ENCODE results near the gene SLC25A33. TPM values are rescaled to one million over a fixed set of nuclear protein-coding genes. Genes with fewer than 3 reads are reported as not detected.

Gene SLC25A33
- total RNA-seq (1 to 10 TPM; 2.8 to 6.2 (median 4.4) TPM), total RNA-seq (5.6 to 57.9 (median 18.0) reads per million in 29 experiments)
- 2.7 TPM for total RNA-seq (2013)

GRCh38 chr1:9539165-9539828 lies at the start of gene SLC25A33:
SLC25A33 (plus strand) TSS chr1:9539465; CDS start chr1:9539692, 227 bp downstream.
- ChIA-PET POLR2A (interaction anchor here in 1 of 2 donors (0.5 kb wide), 1 partner anchor 23 kb away, joined by 16 read pairs; no protein-coding TSS in a partner anchor), CTCF (interaction anchor here in 1 of 2 donors (0.5 kb wide), 1 partner anchor 48 kb away, joined by 5 read pairs; no protein-coding TSS in a partner anchor)
- no peaks in the 10 kb centered on the region for H3K27me3 Mint-ChIP-seq
- H3K4me1 Mint-ChIP-seq = peaks cover 31 to 35% (median 33%) of the 10 kb centered on the region in 3 donors
- WGBS (ENCODE audit: insufficient coverage) = under 1% methylated on average over 91 of the region's 92 CpGs
- ATAC-seq (replicated peaks in 1 of 4) (peak; percentile 97 to 99 (median 98)), DNase-seq (peak; percentile 82 to 98 (median 92))
- Histone ChIP-seq H3K36me3 (ENCODE audit: control insufficient read depth in 2 of 2, extremely low read depth in 1 of 2, insufficient read depth in 1 of 2, low read length in 1 of 2) (no peaks in the 10 kb centered on the region), H3K9me3 (no peaks in the 10 kb centered on the region), H3K27me3 (replicated peaks in 1 of 2; ENCODE audit: control insufficient read depth in 2 of 2, extremely low read depth in 1 of 2, insufficient read depth in 2 of 2, low read length in 1 of 2) (no peaks in the 10 kb centered on the region), H3K27ac (ENCODE audit: low read length) (peak within 1 kb of the TSS; percentile 65), H3K4me1 (ENCODE audit: control insufficient read depth in 1 of 2, extremely low read depth in 1 of 2, insufficient read depth in 2 of 2, low read length in 2 of 2) (peaks cover 5 to 20% of the 10 kb centered on the region in 2 experiments), H3K4me3 (ENCODE audit: control insufficient read depth in 1 of 2, extremely low read depth in 1 of 2, low read length in 1 of 2) (peak within 1 kb of the TSS; percentile 52 to 61)
- H3K27ac Mint-ChIP-seq = peak within 1 kb of the TSS; percentile 69 to 83
- H3K36me3 Mint-ChIP-seq = no peaks in the 10 kb centered on the region
- no peaks in the 10 kb centered on the region for H3K9me3 Mint-ChIP-seq
- peak within 1 kb of the TSS; percentile 85 to 89 (median 87) for H3K4me3 Mint-ChIP-seq

- H3K27me3 ChIP-seq (replicated peaks in 1 of 2; ENCODE audit: control insufficient read depth in 2 of 2, extremely low read depth in 1 of 2, insufficient read depth in 2 of 2, low read length in 1 of 2) = peaks cover 0 to 26% of the 10 kb centered on the region in 2 experiments
- no peak overlapping the region for H3K4me3 Mint-ChIP-seq
- CTCF ChIA-PET = interaction anchor here (0.5 to 2.3 kb wide), 13 partner anchors 9 to 512 kb away, joined by 3 to 16 read pairs (median 3); no protein-coding TSS in a partner anchor
- peaks cover 3 to 8% (median 4%) of the 10 kb centered on the region in 3 donors for H3K4me1 Mint-ChIP-seq
- POLR2A ChIA-PET = no interaction called here
- ATAC-seq (replicated peaks in 1 of 4) (peak; percentile 60 to 69 (median 66)), DNase-seq (peak; percentile 22 to 86 (median 71))
- WGBS (ENCODE audit: insufficient coverage) = 36% methylated on average over 20 of the region's 20 CpGs
- no peak overlapping the region for H3K4me3 ChIP-seq (ENCODE audit: control insufficient read depth in 1 of 2, extremely low read depth in 1 of 2, low read length in 1 of 2)
- H3K9me3 ChIP-seq = no peaks in the 10 kb centered on the region
- peaks cover 0 to 9% of the 10 kb centered on the region in 2 experiments for H3K4me1 ChIP-seq (ENCODE audit: control insufficient read depth in 1 of 2, extremely low read depth in 1 of 2, insufficient read depth in 2 of 2, low read length in 2 of 2)
- H3K27me3 Mint-ChIP-seq = peaks cover 0 to 13% of the 10 kb centered on the region in 2 donors
- peak overlapping the region in 1 of 2 donors; percentile 46 for H3K27ac Mint-ChIP-seq
- no peaks in the 10 kb centered on the region for H3K36me3 ChIP-seq (ENCODE audit: control insufficient read depth in 2 of 2, extremely low read depth in 1 of 2, insufficient read depth in 1 of 2, low read length in 1 of 2)
- no peaks in the 10 kb centered on the region for H3K9me3 Mint-ChIP-seq
- no peaks in the 10 kb centered on the region for H3K36me3 Mint-ChIP-seq
- H3K27ac ChIP-seq (ENCODE audit: low read length) = no peak overlapping the region
Observed at GRCh38 chr1:9490605-9491339, 48.5 kb upstream of the SLC25A33 start.

GRCh38 chr1:9493326-9493725 lies 45.9 kb upstream of the SLC25A33 start:
- H3K4me3 ChIP-seq (ENCODE audit: control insufficient read depth in 1 of 2, extremely low read depth in 1 of 2, low read length in 1 of 2) = no peak overlapping the region
- Mint-ChIP-seq H3K4me1 (peaks cover 3 to 12% (median 6%) of the 10 kb centered on the region in 3 donors), H3K36me3 (no peaks in the 10 kb centered on the region), H3K27ac (no peak overlapping the region), H3K9me3 (no peaks in the 10 kb centered on the region), H3K4me3 (no peak overlapping the region), H3K27me3 (peaks cover 0 to 9% of the 10 kb centered on the region in 2 donors)
- no peak overlapping the region for H3K27ac ChIP-seq (ENCODE audit: low read length)
- DNase-seq (no peak), ATAC-seq (replicated peaks in 1 of 4) (no peak)
- H3K36me3 ChIP-seq (ENCODE audit: control insufficient read depth in 2 of 2, extremely low read depth in 1 of 2, insufficient read depth in 1 of 2, low read length in 1 of 2) = no peaks in the 10 kb centered on the region
- H3K4me1 ChIP-seq (ENCODE audit: control insufficient read depth in 1 of 2, extremely low read depth in 1 of 2, insufficient read depth in 2 of 2, low read length in 2 of 2) = peaks cover 0 to 9% of the 10 kb centered on the region in 2 experiments
- H3K9me3 ChIP-seq = no peaks in the 10 kb centered on the region
- CTCF ChIA-PET = interaction anchor here in 1 of 2 donors (0.7 kb wide), 1 partner anchor 45 kb away, joined by 4 read pairs; no protein-coding TSS in a partner anchor
- WGBS (ENCODE audit: insufficient coverage) = 96% methylated on average over 4 of the region's 6 CpGs
- peaks cover 0 to 29% of the 10 kb centered on the region in 2 experiments for H3K27me3 ChIP-seq (replicated peaks in 1 of 2; ENCODE audit: control insufficient read depth in 2 of 2, extremely low read depth in 1 of 2, insufficient read depth in 2 of 2, low read length in 1 of 2)
- POLR2A ChIA-PET = no interaction called here

DNA sequence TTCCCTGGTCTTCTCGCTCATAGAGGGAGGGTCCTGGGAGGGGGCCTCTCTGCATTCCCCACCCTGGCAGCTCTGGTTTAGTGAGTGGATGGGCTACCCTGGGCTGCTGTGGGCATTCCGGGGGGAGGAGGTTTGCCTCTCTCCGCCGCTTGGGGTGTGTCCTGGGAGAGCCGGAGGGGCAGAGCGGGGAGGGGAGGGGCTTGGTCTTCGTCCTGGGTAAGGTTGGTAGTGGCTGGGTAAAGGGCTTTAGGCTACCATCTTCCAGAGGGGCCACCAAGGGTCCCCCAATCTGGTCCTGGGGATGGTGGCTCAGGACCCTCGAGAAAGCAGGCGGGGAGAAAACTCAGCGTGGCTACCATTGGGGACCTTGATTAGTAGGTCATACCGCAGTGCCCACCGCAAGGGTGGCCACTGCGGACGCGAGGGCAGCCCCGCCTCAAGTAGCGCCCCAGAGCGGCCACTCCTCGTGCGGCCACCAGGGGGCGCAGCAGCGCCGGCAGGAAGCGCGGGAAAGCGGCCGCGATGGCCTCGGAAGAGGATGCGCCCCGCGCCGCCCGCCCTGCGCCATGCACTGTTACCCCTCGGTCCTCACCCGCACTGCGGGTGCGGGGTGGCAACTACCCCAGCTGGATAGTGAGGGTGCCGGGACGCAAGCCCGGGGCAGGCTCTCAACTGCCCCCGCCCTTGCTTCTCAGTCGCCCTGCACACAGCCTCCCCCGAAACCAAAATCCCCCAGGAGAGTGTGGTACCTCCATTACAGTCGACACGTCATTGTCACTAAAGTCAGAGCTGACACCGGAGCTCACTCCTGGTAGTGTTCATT lies 44.1 kb upstream of the SLC25A33 start:
- peak overlapping the region; percentile 48 to 64 (median 59) for H3K4me3 Mint-ChIP-seq
- WGBS (ENCODE audit: insufficient coverage) = 6% methylated on average over 46 of the region's 48 CpGs
- peaks cover 3 to 12% (median 6%) of the 10 kb centered on the region in 3 donors for H3K4me1 Mint-ChIP-seq

GRCh38 chr1:9495854-9496374 lies 43.4 kb upstream of the SLC25A33 start:
- peaks cover 3 to 12% (median 6%) of the 10 kb centered on the region in 3 donors for H3K4me1 Mint-ChIP-seq
- Histone ChIP-seq H3K4me1 (ENCODE audit: control insufficient read depth in 1 of 2, extremely low read depth in 1 of 2, insufficient read depth in 2 of 2, low read length in 2 of 2) (peaks cover 0 to 9% of the 10 kb centered on the region in 2 experiments), H3K27ac (ENCODE audit: low read length) (no peak overlapping the region), H3K36me3 (ENCODE audit: control insufficient read depth in 2 of 2, extremely low read depth in 1 of 2, insufficient read depth in 1 of 2, low read length in 1 of 2) (no peaks in the 10 kb centered on the region), H3K9me3 (no peaks in the 10 kb centered on the region), H3K27me3 (replicated peaks in 1 of 2; ENCODE audit: control insufficient read depth in 2 of 2, extremely low read depth in 1 of 2, insufficient read depth in 2 of 2, low read length in 1 of 2) (peaks cover 0 to 26% of the 10 kb centered on the region in 2 experiments), H3K4me3 (ENCODE audit: control insufficient read depth in 1 of 2, extremely low read depth in 1 of 2, low read length in 1 of 2) (no peak overlapping the region)
- CTCF ChIA-PET = interaction anchor here (0.6 to 3.0 kb wide), 4 partner anchors 77 to 610 kb away, joined by 3 to 10 read pairs (median 6); no protein-coding TSS in a partner anchor
- ATAC-seq (replicated peaks in 1 of 4) = no peak
- H3K27ac Mint-ChIP-seq = no peak overlapping the region
- WGBS (ENCODE audit: insufficient coverage) = 100% methylated on average over 1 of the region's 8 CpGs
- H3K36me3 Mint-ChIP-seq = no peaks in the 10 kb centered on the region
- no peak for DNase-seq
- POLR2A ChIA-PET = interaction anchor here in 1 of 2 donors (0.6 kb wide), 1 partner anchor 42 kb away, joined by 5 read pairs; no protein-coding TSS in a partner anchor
- no peaks in the 10 kb centered on the region for H3K9me3 Mint-ChIP-seq
- H3K4me3 Mint-ChIP-seq = peak overlapping the region in 1 of 3 donors; percentile 64
- H3K27me3 Mint-ChIP-seq = peaks cover 0 to 16% of the 10 kb centered on the region in 2 donors

More for the DNA sequence above, 44.1 kb upstream of the SLC25A33 start:
- peak overlapping the region; percentile 35 to 53 for H3K4me3 ChIP-seq (ENCODE audit: control insufficient read depth in 1 of 2, extremely low read depth in 1 of 2, low read length in 1 of 2)
- CTCF ChIA-PET = interaction anchor here in 1 of 2 donors (0.6 to 3.0 kb wide), 2 partner anchors 45 to 78 kb away, joined by 3 to 10 read pairs; no protein-coding TSS in a partner anchor
- H3K4me1 ChIP-seq (ENCODE audit: control insufficient read depth in 1 of 2, extremely low read depth in 1 of 2, insufficient read depth in 2 of 2, low read length in 2 of 2) = peaks cover 0 to 9% of the 10 kb centered on the region in 2 experiments
- H3K27me3 Mint-ChIP-seq = peaks cover 0 to 14% of the 10 kb centered on the region in 2 donors
- H3K36me3 ChIP-seq (ENCODE audit: control insufficient read depth in 2 of 2, extremely low read depth in 1 of 2, insufficient read depth in 1 of 2, low read length in 1 of 2) = no peaks in the 10 kb centered on the region
- H3K36me3 Mint-ChIP-seq = no peaks in the 10 kb centered on the region
- DNase-seq (peak; percentile 9 to 81 (median 53)), ATAC-seq (replicated peaks in 1 of 4) (peak; percentile 82 to 89 (median 87))
- H3K9me3 Mint-ChIP-seq = no peaks in the 10 kb centered on the region
- POLR2A ChIA-PET = no interaction called here
- H3K27ac ChIP-seq (ENCODE audit: low read length) = no peak overlapping the region
- no peaks in the 10 kb centered on the region for H3K9me3 ChIP-seq
- no peak overlapping the region for H3K27ac Mint-ChIP-seq
- H3K27me3 ChIP-seq (replicated peaks in 1 of 2; ENCODE audit: control insufficient read depth in 2 of 2, extremely low read depth in 1 of 2, insufficient read depth in 2 of 2, low read length in 1 of 2) = peaks cover 0 to 29% of the 10 kb centered on the region in 2 experiments

Data from T-cell (primary cell).